IMR-90 (cell line): ENCODE results near the gene ZYG11A. TPM values are rescaled to one million over a fixed set of nuclear protein-coding genes. Genes with fewer than 3 reads are reported as not detected.

Source experiments
- ATAC-seq: fragments of 200-7000 bp; cut with Tn5 transposase; 2 replicates; pipeline ENCODE4 v1.9.1; 2020; ENCODE audit warnings: low read depth, mild to moderate bottlenecking, moderate library complexity
- BruUV-seq: library from RNA; stranded (reverse); fragments of 400-500 nt; replicated peaks from 2 replicates; lab custom pipeline; 2021; lab: Mats Ljungman, UMichigan
- CTCF ChIA-PET: fragments of 300-600 bp; formaldehyde crosslinking; extraction: SDS; loops from one replicate; lab custom pipeline; 2021; ENCODE audit warnings: antibody characterized with exemption; lab: Yijun Ruan, JAX
- POLR2A ChIA-PET: fragments of 300-600 bp; sonication (Branson Sonifier 250); formaldehyde crosslinking; loops from one replicate; lab custom pipeline; 2022; ENCODE audit warnings: antibody characterized with exemption; ENCODE audit not compliant: unreplicated experiment; lab: Charles Lee
- DNase-seq: peaks from one replicate; pipeline ENCODE4 v3.0.0; 2013
- H2AFZ ChIP-seq: replicated peaks from 2 replicates; pipeline ENCODE3; 2013; ENCODE audit warnings: low read length, mild to moderate bottlenecking; ENCODE audit not compliant: poor library complexity
- H2AK5ac ChIP-seq: 2 replicates; pipeline ENCODE4 v1.6.1; 2013; ENCODE audit warnings: low read depth, low read length, inconsistent platforms
- H2AK9ac ChIP-seq: replicated peaks from 2 replicates; pipeline ENCODE3; 2013; ENCODE audit warnings: mild to moderate bottlenecking, low read depth, low read length, moderate library complexity; ENCODE audit not compliant: poor library complexity
- H2BK120ac ChIP-seq: 2 replicates; pipeline ENCODE4 v1.6.1; 2013; ENCODE audit warnings: low read depth, low read length, inconsistent platforms
- H2BK15ac ChIP-seq: 3 replicates; pipeline ENCODE4 v1.6.1; 2013; ENCODE audit warnings: low read depth, low read length, inconsistent platforms
- H2BK20ac ChIP-seq: 2 replicates; pipeline ENCODE4 v1.6.1; 2013; ENCODE audit warnings: low read depth, mild to moderate bottlenecking, inconsistent platforms, low read length, moderate library complexity
- H2BK5ac ChIP-seq: 2 replicates; pipeline ENCODE4 v1.6.1; 2013; ENCODE audit warnings: mild to moderate bottlenecking, low read depth, low read length, inconsistent platforms; ENCODE audit not compliant: poor library complexity, severe bottlenecking
- H3K14ac ChIP-seq: replicated peaks from 2 replicates; pipeline ENCODE4 v1.6.1; 2013; ENCODE audit warnings: low read depth, low read length, inconsistent platforms
- H3K18ac ChIP-seq: 2 replicates; pipeline ENCODE4 v1.6.1; 2013; ENCODE audit warnings: low read depth, low read length, control low read depth
- H3K23ac ChIP-seq: 2 replicates; pipeline ENCODE4 v1.6.1; 2013; ENCODE audit warnings: low read depth, low read length, inconsistent platforms
- H3K27ac ChIP-seq: 2 replicates; pipeline ENCODE4 v1.5.1; 2013; ENCODE audit warnings: mild to moderate bottlenecking, control low read depth, low read length; ENCODE audit not compliant: insufficient read depth
- H3K27me3 ChIP-seq: 2 replicates; pipeline ENCODE4 v1.6.1; 2013; ENCODE audit warnings: low read length; ENCODE audit not compliant: control insufficient read depth, insufficient read depth
- H3K36me3 ChIP-seq: 2 replicates; pipeline ENCODE4 v1.6.1; 2013; ENCODE audit warnings: low read length, mixed read lengths; ENCODE audit not compliant: control insufficient read depth, insufficient read depth
- H3K4ac ChIP-seq: 2 replicates; pipeline ENCODE4 v1.6.1; 2013; ENCODE audit warnings: low read depth, low read length, inconsistent platforms
- H3K4me1 ChIP-seq: 2 replicates; pipeline ENCODE4 v1.6.1; 2013; ENCODE audit warnings: low read length, mixed read lengths; ENCODE audit not compliant: control insufficient read depth, insufficient read depth
- H3K4me2 ChIP-seq: 2 replicates; pipeline ENCODE4 v1.6.1; 2013; ENCODE audit warnings: low read depth, mild to moderate bottlenecking, control low read depth, low read length, moderate library complexity
- H3K4me3 ChIP-seq: 2 replicates; pipeline ENCODE4 v1.5.1; 2013; ENCODE audit warnings: low read depth, mild to moderate bottlenecking, control low read depth, low read length, moderate library complexity; ENCODE audit not compliant: insufficient read depth
- H3K56ac ChIP-seq: 2 replicates; pipeline ENCODE4 v1.6.1; 2013; ENCODE audit warnings: low read length, inconsistent platforms; ENCODE audit not compliant: insufficient read depth; ENCODE audit errors: extremely low read depth
- H3K79me1 ChIP-seq, 2 experiments: 2 replicates each; pipeline ENCODE4 v1.6.1; 2013; ENCODE audit warnings: low read length in 2 of 2, inconsistent platforms in 1 of 2, low read depth in 1 of 2
- H3K9ac ChIP-seq: 2 replicates; pipeline ENCODE4 v1.6.1; 2013; ENCODE audit warnings: low read depth, low read length, control low read depth
- H3K9me1 ChIP-seq: 2 replicates; pipeline ENCODE4 v1.6.1; 2013; ENCODE audit warnings: low read length, inconsistent platforms; ENCODE audit not compliant: insufficient read depth
- H3K9me3 ChIP-seq: 2 replicates; pipeline ENCODE4 v1.6.1; 2013; ENCODE audit warnings: low read length; ENCODE audit not compliant: control insufficient read depth, insufficient read depth
- H4K20me1 ChIP-seq: 2 replicates; pipeline ENCODE4 v1.6.1; 2013; ENCODE audit warnings: low read length, inconsistent platforms; ENCODE audit not compliant: insufficient read depth
- H4K5ac ChIP-seq: 2 replicates; pipeline ENCODE4 v1.6.1; 2013; ENCODE audit warnings: mild to moderate bottlenecking, low read depth, low read length, control low read depth
- H4K8ac ChIP-seq, 2 experiments: 2 replicates each; pipeline ENCODE4 v1.6.1; 2013; ENCODE audit warnings: low read depth in 2 of 2, low read length in 2 of 2, control low read depth in 1 of 2, inconsistent platforms in 1 of 2
- H4K91ac ChIP-seq: 2 replicates; pipeline ENCODE4 v1.6.1; 2013; ENCODE audit warnings: low read depth, low read length, inconsistent platforms; ENCODE audit not compliant: insufficient read depth
- RCOR1 ChIP-seq: IDR thresholded peaks from 2 replicates; pipeline ENCODE4 v1.6.1; 2012; ENCODE audit warnings: mild to moderate bottlenecking, low read length, improper control_type of control experiment; ENCODE audit not compliant: insufficient replicate concordance
- SMC3 ChIP-seq: fragments of 150-350 bp; IDR thresholded peaks from 2 replicates; pipeline ENCODE4 v1.6.1; 2016; ENCODE audit warnings: low read depth, mild to moderate bottlenecking, antibody characterized with exemption, low read length, moderate library complexity
- WGBS, 2 experiments: methylation state at CpG; one replicate each; pipeline versions ENCODE4 v1.1.5 to v1.1.7; 2013; ENCODE audit warnings: missing lambda C conversion rate in 2 of 2; ENCODE audit not compliant: insufficient read length in 1 of 2; ENCODE audit errors: extremely low coverage in 2 of 2; 5-methylcytosine and 5-hydroxymethylcytosine counted together
- dilution Hi-C: fragments of 300-500 bp; cut with HindIII; formaldehyde crosslinking; loops from one replicate; pipeline ENCODE4 v1.14.3; 2018; ENCODE audit warnings: low sequenced_read_pairs; ENCODE audit not compliant: unreplicated experiment
- in situ Hi-C: fragments of 300-500 bp; cut with MboI; formaldehyde crosslinking; loops from 3 replicates; pipeline ENCODE4 v1.14.3; 2019; ENCODE audit warnings: low sequenced_read_pairs, inconsistent platforms, mixed read lengths
- intact Hi-C: fragments of 100-400 bp; cut with micrococcal nuclease; formaldehyde crosslinking; loops from 2 replicates; pipeline ENCODE4 v1.10.0; 2022
- polyA plus RNA-seq, 3 experiments: library from polyadenylated mRNA; depleted of rRNA; stranded (reverse); fragments of >200 nt; gene quantifications; 2 replicates each; pipeline ENCODE4 v1.2.3, GENCODE V29; 2012; ENCODE audit warnings: low replicate concordance in 1 of 3
- total RNA-seq: library from RNA; depleted of rRNA; stranded (reverse); fragments of >200 nt; gene quantifications from 2 replicates; pipeline ENCODE4 v1.2.3, GENCODE V29; 2012
- TF ChIP-seq, protein P1 (sequence below): fragments of 150-350 bp; IDR thresholded peaks from 2 replicates; pipeline ENCODE4 v1.6.1; 2016; ENCODE audit warnings: low read depth, mild to moderate bottlenecking, low read length, moderate library complexity, borderline replicate concordance

ZYG11A gene
- total and polyA plus RNA-seq, 2 of the 4 experiments (the other 2 are of a cell fraction): 0.63 to 2.0 TPM

DNA sequence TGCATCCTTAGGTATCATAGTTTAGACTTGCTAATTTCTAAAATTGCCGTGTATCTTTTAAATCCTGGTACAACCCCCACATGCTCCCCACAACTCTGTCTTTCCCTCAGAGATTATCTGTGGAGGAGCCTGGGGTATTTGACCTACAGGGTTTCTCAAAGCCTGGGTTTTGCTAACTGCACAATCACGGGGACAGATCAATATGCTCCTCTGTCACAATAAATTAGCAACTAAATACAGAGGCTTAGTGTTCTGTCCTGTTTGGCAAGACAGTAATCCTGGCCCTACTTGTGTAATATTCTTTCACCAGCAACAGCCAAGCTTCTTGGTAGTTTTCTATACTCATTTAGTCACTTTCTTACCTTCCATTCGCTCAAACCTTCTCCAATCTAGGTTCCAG is 70.5 kb downstream of the ZYG11A start:
- no TSS peak for BruUV-seq
- no CpG with 5 or more reads among the region's 3 CpGs for WGBS, 2 experiments
- in situ Hi-C loops: no loop called here

More for the DNA sequence above, 70.5 kb downstream of the ZYG11A start:
- no peaks in the 10 kb centered on the region for H3K9me3 ChIP-seq
- no peak overlapping the region for H2AK5ac ChIP-seq
- CTCF ChIA-PET: no interaction called here
- no peaks in the 10 kb centered on the region for H3K27me3 ChIP-seq
- no peak overlapping the region for H4K5ac ChIP-seq
- no peak overlapping the region for H2BK20ac ChIP-seq
- H3K9ac ChIP-seq: no peak overlapping the region
- H3K18ac ChIP-seq: no peak overlapping the region
- H3K14ac ChIP-seq: no peak overlapping the region
- no peaks in the 10 kb centered on the region; the same call in 1 of the 2 replicates for H3K4me1 ChIP-seq
- H2AFZ ChIP-seq: no peak overlapping the region
- H2BK15ac ChIP-seq: no peak overlapping the region
- no peaks in the 10 kb centered on the region for H3K79me1 ChIP-seq
- POLR2A ChIA-PET: no interaction called here
- no peak overlapping the region for H4K91ac ChIP-seq
- DNase-seq (no peak), ATAC-seq (no peak)
- dilution Hi-C loops (no loop called here), intact Hi-C loops (no loop called here)
- peaks cover 3% of the 10 kb centered on the region for H3K9me1 ChIP-seq
- H4K20me1 ChIP-seq: no peaks in the 10 kb centered on the region
- no peak overlapping the region for H3K56ac ChIP-seq
- TF ChIP-seq, protein P1, sequence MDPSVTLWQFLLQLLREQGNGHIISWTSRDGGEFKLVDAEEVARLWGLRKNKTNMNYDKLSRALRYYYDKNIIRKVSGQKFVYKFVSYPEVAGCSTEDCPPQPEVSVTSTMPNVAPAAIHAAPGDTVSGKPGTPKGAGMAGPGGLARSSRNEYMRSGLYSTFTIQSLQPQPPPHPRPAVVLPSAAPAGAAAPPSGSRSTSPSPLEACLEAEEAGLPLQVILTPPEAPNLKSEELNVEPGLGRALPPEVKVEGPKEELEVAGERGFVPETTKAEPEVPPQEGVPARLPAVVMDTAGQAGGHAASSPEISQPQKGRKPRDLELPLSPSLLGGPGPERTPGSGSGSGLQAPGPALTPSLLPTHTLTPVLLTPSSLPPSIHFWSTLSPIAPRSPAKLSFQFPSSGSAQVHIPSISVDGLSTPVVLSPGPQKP: no peak
- no peak for TF ChIP-seq RCOR1
- no peak for TF ChIP-seq SMC3
- H2AK9ac ChIP-seq: no peak overlapping the region
- no peak overlapping the region for H4K8ac ChIP-seq
- no peak overlapping the region for H2BK120ac ChIP-seq
- no peak overlapping the region for H3K4me2 ChIP-seq
- 0 out of 2 replicates have a peak, but pooled peaks cover 2% of the 10 kb centered on the region for H3K36me3 ChIP-seq
- H2BK5ac ChIP-seq: no peak overlapping the region
- H3K4me3 ChIP-seq: no peak overlapping the region
- H3K4ac ChIP-seq: no peak overlapping the region
- H3K23ac ChIP-seq: no peak overlapping the region
- no peak overlapping the region for H3K27ac ChIP-seq
